Measurements from ENCODE around the gene N4BP3.
"Not testable (repeated sequence)": the region's sequence is repeated elsewhere in the genome, so short reads cannot be mapped to it uniquely, and the experiment has no call there.

N4BP3 gene

GRCh38 chr5:178122346-178122745 lies 9.0 kb downstream of the N4BP3 start:
- DNase-seq (ENCODE audit: low spot score): no peak

- no peak for DNase-seq (ENCODE audit: low spot score)
Measured at GRCh38 chr5:178123094-178123965, 10.0 kb downstream of the N4BP3 start.

DNA sequence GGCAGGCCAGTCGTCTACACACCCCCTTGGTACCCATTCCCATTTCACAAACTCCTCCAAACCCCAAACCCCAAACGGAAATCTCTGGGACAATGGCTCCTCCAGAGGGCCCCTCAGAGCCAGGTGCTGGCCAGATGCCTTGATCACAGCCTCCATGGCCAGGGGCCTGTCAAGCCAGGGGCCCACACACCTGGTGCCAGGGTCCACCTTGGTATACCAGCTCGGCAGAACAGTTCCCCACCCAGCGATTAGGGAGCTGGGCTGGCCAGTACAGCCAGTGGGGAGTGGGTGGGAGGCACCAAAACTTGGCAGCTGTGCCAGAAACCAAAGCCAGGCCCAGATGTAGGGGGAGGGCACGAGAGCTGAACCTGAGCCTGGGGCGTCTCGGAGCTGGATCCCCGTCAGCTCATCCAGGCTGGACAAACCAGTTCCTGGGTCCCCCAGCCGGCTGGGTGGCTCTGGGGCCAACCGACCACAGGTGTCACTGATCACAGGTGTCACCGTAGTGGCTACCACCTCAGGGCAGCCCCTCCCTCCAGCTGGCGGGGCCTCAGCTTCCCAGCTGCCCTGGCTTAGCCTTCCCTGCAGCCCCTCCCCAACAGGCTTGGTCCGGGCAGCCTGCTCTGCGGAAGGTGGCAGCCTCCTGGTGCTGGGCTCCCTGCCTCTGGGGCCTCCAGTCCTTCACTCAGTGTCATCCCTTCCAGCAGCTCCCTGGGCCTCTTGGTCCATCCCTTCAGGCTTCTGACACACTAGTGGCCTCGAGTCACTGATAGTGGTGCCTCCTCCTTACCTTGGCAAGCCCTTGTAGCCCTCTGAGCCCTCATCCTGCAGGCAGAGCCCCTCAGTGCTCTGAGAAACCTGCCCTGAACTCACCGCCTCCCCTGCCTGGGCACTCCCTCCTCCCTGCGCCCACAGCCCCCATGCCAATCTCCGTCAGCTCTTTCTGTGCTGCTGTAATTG lies 10.9 kb downstream of the N4BP3 start:
- no peak for DNase-seq (ENCODE audit: low spot score)

- no peak for DNase-seq (ENCODE audit: low spot score)
Measured at GRCh38 chr5:178125253-178125906, 12.0 kb downstream of the N4BP3 start.

- DNase-seq (ENCODE audit: low spot score): no peak
Measured at GRCh38 chr5:178126556-178126955, 13.2 kb downstream of the N4BP3 start.

DNA sequence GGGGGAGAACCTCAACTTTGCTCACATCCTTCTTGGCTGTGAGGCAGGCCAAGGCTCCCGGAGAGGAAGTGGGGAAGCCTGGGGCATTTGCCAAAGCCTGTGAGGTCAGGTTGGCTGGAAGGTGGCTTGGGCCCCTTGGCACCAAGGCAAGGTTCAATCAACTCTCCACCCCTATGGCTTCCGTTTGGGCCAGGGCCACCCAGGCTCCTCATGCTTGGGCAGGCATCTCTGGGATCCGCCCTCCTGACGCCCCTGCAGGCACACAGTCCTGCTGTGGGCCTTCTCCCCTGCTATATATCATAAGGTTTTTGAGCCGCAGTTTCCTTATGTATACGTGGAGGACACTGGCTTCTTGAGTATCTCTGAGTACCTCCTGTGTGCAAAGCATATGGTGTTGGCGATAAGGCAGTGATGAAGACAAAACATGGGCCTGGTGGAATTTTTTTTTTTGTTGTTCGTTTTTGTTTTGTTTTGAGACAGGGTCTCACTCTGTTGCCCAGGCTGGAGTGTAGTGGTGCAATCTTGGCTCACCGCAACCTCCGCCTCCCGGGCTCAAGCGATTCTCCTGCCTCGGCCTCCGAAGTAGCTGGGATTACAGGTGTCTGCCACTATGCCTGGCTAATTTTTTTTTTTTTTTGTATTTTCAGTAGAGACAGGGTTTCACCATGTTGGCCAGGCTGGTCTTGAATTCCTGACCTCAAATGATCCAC lies 14.1 kb downstream of the N4BP3 start:
- DNase-seq (ENCODE audit: low spot score): not testable (repeated sequence)

DNA sequence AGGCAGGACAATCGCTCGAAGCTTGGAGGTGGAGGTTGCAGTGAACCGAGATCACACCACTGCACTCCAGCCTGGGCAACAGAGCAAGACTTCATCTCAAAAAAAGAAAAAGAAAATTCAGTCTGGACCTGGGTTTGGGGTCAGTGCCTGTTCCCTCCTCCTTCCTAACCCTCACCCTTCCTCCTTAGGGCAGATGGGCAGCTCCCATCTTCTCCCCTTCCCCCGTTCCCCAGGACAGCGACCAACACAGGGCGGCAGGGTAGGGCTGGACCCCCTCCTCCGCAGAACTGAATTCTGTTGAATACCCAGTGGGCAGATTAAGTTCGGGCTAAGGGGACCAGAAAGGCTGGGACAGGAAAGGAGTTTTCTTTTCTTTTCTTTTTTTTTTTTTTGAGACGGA lies 16.0 kb downstream of the N4BP3 start:
- no peak for DNase-seq (ENCODE audit: low spot score)

DNA sequence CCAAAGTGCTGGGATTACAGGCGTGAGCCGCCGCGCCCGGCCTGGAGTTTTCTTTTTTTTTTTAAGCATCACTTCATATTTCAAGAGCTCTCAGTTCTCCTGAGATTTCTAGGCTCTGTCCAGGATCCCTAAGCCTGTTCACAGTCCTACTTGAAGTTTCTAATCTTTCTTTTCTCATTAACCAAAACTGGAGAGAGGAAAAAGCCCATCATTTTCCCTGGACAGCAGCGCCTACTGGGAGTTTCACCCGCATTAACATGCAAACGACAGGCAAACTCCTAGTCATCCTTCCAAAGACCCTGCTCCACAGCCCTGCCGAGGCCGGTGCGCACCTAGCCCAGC lies 16.9 kb downstream of the N4BP3 start:
- not testable (repeated sequence) for DNase-seq (ENCODE audit: low spot score)

GRCh38 chr5:178130576-178131445 lies 17.5 kb downstream of the N4BP3 start, which contains the start of gene RMND5B:
TSS of gene RMND5B (plus strand) at chr5:178131014. CDS start at chr5:178138120, 7,106 bp downstream.
- peak; percentile 91 for DNase-seq (ENCODE audit: low spot score)

DNA sequence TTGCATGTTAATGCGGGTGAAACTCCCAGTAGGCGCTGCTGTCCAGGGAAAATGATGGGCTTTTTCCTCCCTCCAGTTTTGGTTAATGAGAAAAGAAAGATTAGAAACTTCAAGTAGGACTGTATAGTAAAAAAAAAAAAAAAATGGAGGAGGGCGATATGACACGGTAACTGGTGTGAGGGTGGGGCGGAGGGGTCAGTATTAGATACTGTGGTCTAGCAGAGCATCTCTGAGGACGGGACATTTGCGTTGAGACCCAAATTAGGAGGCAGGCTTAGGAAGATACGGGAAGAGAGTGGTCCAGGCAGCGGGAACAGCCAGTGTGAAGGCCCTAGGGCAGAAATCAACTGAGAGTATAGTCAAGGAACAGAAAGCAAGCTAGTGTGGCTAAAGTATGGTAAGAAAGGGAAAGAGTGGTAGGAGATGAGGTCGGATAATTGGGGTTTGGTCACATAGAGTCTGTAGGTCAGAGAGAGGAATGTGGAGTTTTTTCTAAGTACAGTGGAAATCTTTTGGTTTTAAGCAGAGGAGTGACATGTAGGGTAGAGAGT lies 18.2 kb downstream of the N4BP3 start:
- DNase-seq (ENCODE audit: low spot score): no peak

GRCh38 chr5:178136990-178137389 lies 23.7 kb downstream of the N4BP3 start:
- DNase-seq (ENCODE audit: low spot score): no peak

DNA sequence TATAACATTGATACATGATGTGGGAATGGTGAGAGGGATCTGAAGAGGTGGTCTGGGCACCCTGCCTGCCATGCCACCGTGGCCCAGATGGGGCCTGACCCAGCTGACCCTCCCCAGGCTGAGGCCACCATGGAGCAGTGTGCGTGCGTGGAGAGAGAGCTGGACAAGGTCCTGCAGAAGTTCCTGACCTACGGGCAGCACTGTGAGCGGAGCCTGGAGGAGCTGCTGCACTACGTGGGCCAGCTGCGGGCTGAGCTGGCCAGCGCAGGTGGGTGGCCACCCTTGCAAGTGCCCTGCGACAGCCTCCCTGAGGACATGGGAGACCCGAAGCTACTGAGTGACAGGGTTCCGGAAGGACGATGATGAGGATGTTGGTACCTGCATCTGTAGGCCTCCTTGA lies 24.7 kb downstream of the N4BP3 start:
- DNase-seq (ENCODE audit: low spot score): no peak

- no peak for DNase-seq (ENCODE audit: low spot score)
Measured at GRCh38 chr5:178141550-178141949, 28.2 kb downstream of the N4BP3 start.

DNA sequence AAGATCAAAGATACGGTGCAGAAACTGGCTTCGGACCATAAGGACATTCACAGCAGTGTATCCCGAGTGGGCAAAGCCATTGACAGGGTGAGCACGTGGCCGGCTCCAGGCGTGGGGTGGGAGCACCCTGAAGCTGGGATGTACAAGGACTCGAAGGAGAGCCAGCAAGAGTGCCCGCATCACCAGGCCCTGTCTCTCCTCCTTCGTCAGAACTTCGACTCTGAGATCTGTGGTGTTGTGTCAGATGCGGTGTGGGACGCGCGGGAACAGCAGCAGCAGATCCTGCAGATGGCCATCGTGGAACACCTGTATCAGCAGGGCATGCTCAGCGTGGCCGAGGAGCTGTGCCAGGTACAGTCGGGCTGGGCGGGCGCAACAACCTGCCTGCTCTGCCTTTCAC lies 29.3 kb downstream of the N4BP3 start:
- DNase-seq (ENCODE audit: low spot score): no peak

- no peak for DNase-seq (ENCODE audit: low spot score)
Measured at GRCh38 chr5:178143246-178143645, 29.9 kb downstream of the N4BP3 start.

DNA sequence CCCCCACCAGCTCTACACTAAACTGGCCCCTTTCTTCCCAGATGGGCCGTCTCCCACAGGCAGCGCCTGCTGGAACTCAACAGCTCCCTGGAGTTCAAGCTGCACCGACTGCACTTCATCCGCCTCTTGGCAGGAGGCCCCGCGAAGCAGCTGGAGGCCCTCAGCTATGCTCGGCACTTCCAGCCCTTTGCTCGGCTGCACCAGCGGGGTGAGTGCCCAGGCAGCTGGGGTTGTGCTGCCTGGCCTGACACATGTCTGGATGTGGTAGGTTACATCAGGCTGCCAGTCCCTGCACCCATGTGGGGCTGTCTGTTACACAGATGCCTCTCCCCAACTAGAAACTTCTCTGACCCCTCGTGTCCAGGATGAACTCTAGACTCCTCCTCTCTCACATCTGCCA lies 30.6 kb downstream of the N4BP3 start:
- DNase-seq (ENCODE audit: low spot score): no peak

GRCh38 chr5:178145965-178146820 lies 32.9 kb downstream of the N4BP3 start:
- peak; percentile 75 for DNase-seq (ENCODE audit: low spot score)

DNA sequence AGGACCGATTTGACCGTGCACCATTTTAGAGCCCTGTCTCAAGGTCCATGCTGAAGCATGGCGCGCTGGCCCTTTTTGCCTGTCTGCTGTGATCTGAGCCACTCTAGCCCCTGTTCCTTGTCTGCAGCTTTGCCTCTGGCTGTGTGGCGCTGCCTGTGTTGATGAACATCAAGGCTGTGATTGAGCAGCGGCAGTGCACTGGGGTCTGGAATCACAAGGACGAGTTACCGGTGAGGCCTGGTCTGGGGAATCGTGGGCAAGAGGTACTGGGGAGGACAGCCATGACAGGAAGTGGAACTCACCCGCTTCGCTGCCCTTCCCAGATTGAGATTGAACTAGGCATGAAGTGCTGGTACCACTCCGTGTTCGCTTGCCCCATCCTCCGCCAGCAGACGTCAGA lies 34.1 kb downstream of the N4BP3 start:
- DNase-seq (ENCODE audit: low spot score): no peak

DNA sequence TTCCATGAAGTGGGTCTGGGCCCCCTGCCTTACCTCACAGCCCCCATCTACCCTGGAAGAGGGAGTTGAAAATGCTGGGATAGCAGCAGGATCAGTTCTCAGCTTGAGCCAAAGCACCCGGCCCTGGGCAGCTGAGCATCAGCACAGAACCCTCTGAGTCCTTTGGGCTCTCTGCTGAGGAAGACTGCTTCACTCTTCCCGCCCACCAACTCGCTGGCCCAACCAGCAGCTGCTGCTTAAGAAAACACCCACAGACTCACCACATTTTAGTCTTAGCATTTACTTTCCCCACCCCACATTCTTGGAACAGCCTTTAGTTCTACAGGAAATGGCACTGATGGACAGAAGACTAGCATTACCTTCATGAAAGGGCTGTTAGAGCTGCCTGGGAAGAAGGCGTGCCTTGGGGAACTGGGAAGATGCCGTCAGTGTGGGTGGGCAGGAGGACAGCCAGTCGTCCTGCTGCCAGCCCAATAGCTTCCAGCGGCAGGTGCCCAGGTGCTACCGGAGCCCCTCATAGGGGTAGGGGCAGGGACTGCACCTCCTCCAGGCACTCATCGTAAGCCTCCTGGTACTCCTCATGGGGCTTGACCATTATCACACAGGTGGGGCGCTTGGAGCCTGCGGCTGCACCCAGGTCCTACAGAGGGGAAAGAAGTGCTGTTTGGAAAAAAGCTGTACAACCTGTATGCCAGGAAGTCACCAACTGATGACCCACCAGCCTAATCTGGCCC lies 36.0 kb downstream of the N4BP3 start:
- DNase-seq (ENCODE audit: low spot score): no peak

All from germinal center (tissue), 1 donor.